ENCODE measurements around the gene ZXDB. TPM values are rescaled to one million over a fixed set of nuclear protein-coding genes. Genes with fewer than 3 reads are reported as not detected.
"Not testable (repeated sequence)": the region's sequence is repeated elsewhere in the genome, so short reads cannot be mapped to it uniquely, and the experiment has no call there.

The ZXDB gene
- total and polyA plus RNA-seq, 2 experiments from 2014 or later: 2.5 to 16.1 TPM

DNA sequence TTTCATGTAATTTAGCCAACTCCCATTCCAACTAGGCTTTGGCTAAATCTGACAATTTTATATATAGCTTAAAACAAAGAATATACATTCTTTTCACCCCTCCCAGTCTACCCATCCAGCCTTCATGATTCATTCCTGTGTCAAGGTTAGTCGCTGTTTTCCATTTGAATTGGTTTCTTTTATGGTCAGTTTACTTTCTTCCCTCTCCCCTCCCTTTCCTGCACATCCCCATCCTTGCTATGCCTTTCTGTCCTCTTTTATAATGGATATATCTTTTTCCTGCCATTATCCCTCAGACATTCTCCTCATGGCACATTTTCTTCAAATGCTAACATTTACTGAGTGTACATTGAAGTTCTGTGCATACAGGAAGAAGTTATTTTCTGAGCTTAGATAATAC lies 4.7 kb downstream of the ZXDB start:
- no peaks in the 10 kb centered on the region for H3K27me3 Mint-ChIP-seq (ENCODE audit: insufficient read depth, low read depth, poor library complexity)
- no peaks in the 10 kb centered on the region for H3K9me3 Mint-ChIP-seq
- Histone ChIP-seq H3K4me2 (peak overlapping the region; percentile 69), H4K20me1 (replicated peaks; ENCODE audit: insufficient read depth) (no peaks in the 10 kb centered on the region), H3K9me2 (ENCODE audit: insufficient read depth) (no peaks in the 10 kb centered on the region), H3F3A (replicated peaks; ENCODE audit: low read depth) (no peaks in the 10 kb centered on the region), H3K27me3 (ENCODE audit: insufficient read depth) (no peaks in the 10 kb centered on the region), H3K36me3 (ENCODE audit: insufficient read depth) (no peaks in the 10 kb centered on the region), H3K4me3 (peak overlapping the region; percentile 50), H2AFZ (no peak overlapping the region), H3K79me2 (replicated peaks; ENCODE audit: insufficient read depth) (peaks cover 52% of the 10 kb centered on the region), H3K4me1 (ENCODE audit: insufficient read depth) (peaks cover 20% of the 10 kb centered on the region), H3K27ac (ENCODE audit: low read depth) (peak overlapping the region; percentile 3; the same call in 1 of the 2 replicates)
- DNase-seq (ENCODE audit: low spot score) (peak; percentile 1), ATAC-seq (no peak)
- no peak for TF ChIP-seq ETS1 (IDR thresholded peaks at IDR 0.05)
- no peak for TF ChIP-seq STAT1 (IDR thresholded peaks at IDR 0.05; ENCODE audit: unreplicated experiment)
- no peak for TF ChIP-seq ZNF114 (CRISPR knock-in tag; IDR thresholded peaks at IDR 0.05)
- no peak for TF ChIP-seq EZH2 (IDR thresholded peaks at IDR 0.05; ENCODE audit: low read depth, unreplicated experiment)
- no peak for TF ChIP-seq POLR2AphosphoS5 (IDR thresholded peaks at IDR 0.05; ENCODE audit: low read depth)
- no peak for TF ChIP-seq NANOG (IDR thresholded peaks at IDR 0.05; ENCODE audit: borderline replicate concordance)
- H3K36me3 Mint-ChIP-seq (ENCODE audit: low read depth): peaks cover 8% of the 10 kb centered on the region; the same call in 2 of the 3 replicates
- H3K27ac Mint-ChIP-seq: peak overlapping the region; percentile 68
- peaks cover 24% of the 10 kb centered on the region for H3K4me1 Mint-ChIP-seq
- peak overlapping the region; percentile 65 for H3K4me3 Mint-ChIP-seq

DNA sequence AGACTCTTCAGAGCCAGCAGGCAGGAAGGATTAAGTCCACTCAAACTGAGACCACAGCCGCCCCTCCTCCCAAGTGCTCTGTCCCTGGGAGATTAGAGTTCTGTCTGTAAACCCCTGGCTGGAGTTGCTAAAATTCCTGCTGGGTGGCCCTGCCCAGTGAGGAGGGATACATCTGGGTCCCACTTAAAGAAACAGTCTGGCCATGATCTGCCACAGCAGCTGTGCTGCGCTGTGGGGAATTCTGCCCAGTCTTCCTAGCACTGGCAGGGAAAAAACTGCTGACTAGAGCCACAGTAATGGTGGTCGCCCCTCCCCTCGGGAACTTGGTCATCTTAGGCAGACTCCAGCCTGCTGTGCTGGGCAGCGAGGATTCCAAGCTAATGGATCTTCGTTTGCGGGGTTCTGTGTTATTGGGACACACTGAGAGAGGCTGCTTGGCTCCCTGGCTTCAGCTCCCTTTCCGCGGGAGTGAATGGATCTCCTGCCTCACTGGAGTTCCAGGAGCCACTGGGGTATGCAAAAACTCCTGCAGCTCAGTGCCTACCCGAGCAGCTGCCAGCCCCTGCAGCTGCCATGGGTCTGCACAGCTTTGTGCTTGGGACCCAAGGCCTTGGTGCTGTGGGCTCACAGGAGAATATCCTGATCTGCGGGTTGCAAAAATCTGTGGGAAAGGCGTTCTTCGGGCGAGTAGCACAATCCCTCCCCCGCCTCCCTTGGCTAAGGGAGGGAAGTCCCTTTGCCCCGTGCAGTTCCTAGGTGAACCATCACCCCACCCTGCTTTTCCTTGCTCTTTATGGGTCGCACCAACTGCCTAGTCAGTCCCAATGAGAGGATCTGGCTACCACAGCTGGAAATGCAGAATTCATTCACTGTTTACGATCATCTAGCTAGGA lies 15.7 kb downstream of the ZXDB start:
- H3K27ac ChIP-seq (ENCODE audit: low read depth): no peak overlapping the region
- Mint-ChIP-seq H3K27me3 (ENCODE audit: insufficient read depth, low read depth, poor library complexity) (no peaks in the 10 kb centered on the region), H3K9me3 (peaks cover 4% of the 10 kb centered on the region; the same call in 2 of the 3 replicates), H3K27ac (no peak overlapping the region), H3K4me3 (no peak overlapping the region), H3K36me3 (ENCODE audit: low read depth) (no peaks in the 10 kb centered on the region), H3K4me1 (peaks cover 6% of the 10 kb centered on the region)
- TF ChIP-seq CREB1 (CRISPR knock-in tag; IDR thresholded peaks at IDR 0.05; ENCODE audit: low read depth) (no peak), JUNB (IDR thresholded peaks at IDR 0.05; ENCODE audit: unreplicated experiment) (no peak), EZH2phosphoT487 (IDR thresholded peaks at IDR 0.05; ENCODE audit: unreplicated experiment) (no peak)
- no peak overlapping the region for H3K4me3 ChIP-seq
- no peaks in the 10 kb centered on the region for H3F3A ChIP-seq (replicated peaks; ENCODE audit: low read depth)
- H3K4me2 ChIP-seq: no peak overlapping the region
- no peaks in the 10 kb centered on the region for H3K36me3 ChIP-seq (ENCODE audit: insufficient read depth)
- H3K27me3 ChIP-seq (ENCODE audit: insufficient read depth): no peaks in the 10 kb centered on the region
- ATAC-seq: peak; percentile 60
- H3K79me2 ChIP-seq (replicated peaks; ENCODE audit: insufficient read depth): no peaks in the 10 kb centered on the region
- peak; percentile 30 for DNase-seq (ENCODE audit: low spot score)
- H3K4me1 ChIP-seq (ENCODE audit: insufficient read depth): peaks cover 3% of the 10 kb centered on the region
- H2AFZ ChIP-seq: peak overlapping the region; percentile 78
- no peaks in the 10 kb centered on the region for H3K9me2 ChIP-seq (ENCODE audit: insufficient read depth)
- H4K20me1 ChIP-seq (replicated peaks; ENCODE audit: insufficient read depth): no peaks in the 10 kb centered on the region

DNA sequence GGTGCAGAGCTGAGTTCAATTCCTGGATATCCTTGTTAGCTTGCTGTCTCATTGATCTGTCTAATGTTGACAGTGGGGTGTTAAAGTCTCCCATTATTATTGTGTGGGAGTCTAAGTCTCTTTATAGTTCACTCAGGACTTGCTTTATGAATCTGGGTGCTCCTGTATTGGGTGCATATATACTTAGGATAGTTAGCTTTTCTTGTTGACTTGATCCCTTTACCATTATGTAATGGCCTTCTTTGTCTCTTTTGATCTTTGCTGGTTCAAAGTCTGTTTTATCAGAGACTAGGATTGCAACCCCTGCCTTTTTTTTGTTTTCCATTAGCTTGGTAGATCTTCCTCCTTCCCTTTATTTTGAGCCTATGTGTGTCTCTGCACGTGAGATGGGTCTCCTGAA lies 21.5 kb downstream of the ZXDB start:
- H3F3A ChIP-seq (replicated peaks; ENCODE audit: low read depth); H3K36me3 ChIP-seq (ENCODE audit: insufficient read depth); H3K27me3 Mint-ChIP-seq (ENCODE audit: insufficient read depth, low read depth, poor library complexity); H3K4me1 Mint-ChIP-seq; H3K4me3 ChIP-seq; H3K4me3 Mint-ChIP-seq; H3K9me2 ChIP-seq (ENCODE audit: insufficient read depth); H3K36me3 Mint-ChIP-seq (ENCODE audit: low read depth); H3K27me3 ChIP-seq (ENCODE audit: insufficient read depth); H3K27ac ChIP-seq (ENCODE audit: low read depth); H3K27ac Mint-ChIP-seq; H4K20me1 ChIP-seq (replicated peaks; ENCODE audit: insufficient read depth); ATAC-seq; H3K4me1 ChIP-seq (ENCODE audit: insufficient read depth); H3K79me2 ChIP-seq (replicated peaks; ENCODE audit: insufficient read depth); DNase-seq (ENCODE audit: low spot score); H3K4me2 ChIP-seq; H2AFZ ChIP-seq: not testable (repeated sequence)
- peaks cover 35% of the 10 kb centered on the region for H3K9me3 Mint-ChIP-seq

GRCh38 chrX:57629438-57629837 lies 37.6 kb downstream of the ZXDB start:
- H3K9me2 ChIP-seq (ENCODE audit: insufficient read depth); H3K4me3 Mint-ChIP-seq; ATAC-seq; H3K27me3 Mint-ChIP-seq (ENCODE audit: insufficient read depth, low read depth, poor library complexity); H3K79me2 ChIP-seq (replicated peaks; ENCODE audit: insufficient read depth); H2AFZ ChIP-seq; H3K4me2 ChIP-seq; H3K4me1 Mint-ChIP-seq; H3K27ac ChIP-seq (ENCODE audit: low read depth); H3K36me3 ChIP-seq (ENCODE audit: insufficient read depth); H3K27me3 ChIP-seq (ENCODE audit: insufficient read depth); H3F3A ChIP-seq (replicated peaks; ENCODE audit: low read depth); H3K4me3 ChIP-seq; DNase-seq (ENCODE audit: low spot score); H4K20me1 ChIP-seq (replicated peaks; ENCODE audit: insufficient read depth); H3K4me1 ChIP-seq (ENCODE audit: insufficient read depth); H3K27ac Mint-ChIP-seq: not testable (repeated sequence)
- peaks cover 50% of the 10 kb centered on the region for H3K9me3 Mint-ChIP-seq
- peaks cover 14% of the 10 kb centered on the region for H3K36me3 Mint-ChIP-seq (ENCODE audit: low read depth)
